Measurements from ENCODE around the gene MKRN1. TPM values are rescaled to one million over a fixed set of nuclear protein-coding genes. Genes with fewer than 3 reads are reported as not detected.

Gene MKRN1
- polyA plus RNA-seq, 1 experiment, result 71.6 TPM

GRCh38 chr7:140451716-140452115, 27.6 kb downstream of the MKRN1 start:
- Histone ChIP-seq H3K27me3 (ENCODE audit: control insufficient read depth, insufficient read depth, low read length) (no peaks in the 10 kb centered on the region), H3K27ac (ENCODE audit: low read depth, low read length) (no peak overlapping the region), H3K9me3 (ENCODE audit: control insufficient read depth, insufficient read depth, low read length) (no peaks in the 10 kb centered on the region), H3K4me3 (ENCODE audit: low read depth, low read length) (no peak overlapping the region)
- CTCF ChIA-PET, result no interaction called here
- no peak for DNase-seq (ENCODE audit: low read depth, low spot score)
- TF ChIP-seq, protein P1, sequence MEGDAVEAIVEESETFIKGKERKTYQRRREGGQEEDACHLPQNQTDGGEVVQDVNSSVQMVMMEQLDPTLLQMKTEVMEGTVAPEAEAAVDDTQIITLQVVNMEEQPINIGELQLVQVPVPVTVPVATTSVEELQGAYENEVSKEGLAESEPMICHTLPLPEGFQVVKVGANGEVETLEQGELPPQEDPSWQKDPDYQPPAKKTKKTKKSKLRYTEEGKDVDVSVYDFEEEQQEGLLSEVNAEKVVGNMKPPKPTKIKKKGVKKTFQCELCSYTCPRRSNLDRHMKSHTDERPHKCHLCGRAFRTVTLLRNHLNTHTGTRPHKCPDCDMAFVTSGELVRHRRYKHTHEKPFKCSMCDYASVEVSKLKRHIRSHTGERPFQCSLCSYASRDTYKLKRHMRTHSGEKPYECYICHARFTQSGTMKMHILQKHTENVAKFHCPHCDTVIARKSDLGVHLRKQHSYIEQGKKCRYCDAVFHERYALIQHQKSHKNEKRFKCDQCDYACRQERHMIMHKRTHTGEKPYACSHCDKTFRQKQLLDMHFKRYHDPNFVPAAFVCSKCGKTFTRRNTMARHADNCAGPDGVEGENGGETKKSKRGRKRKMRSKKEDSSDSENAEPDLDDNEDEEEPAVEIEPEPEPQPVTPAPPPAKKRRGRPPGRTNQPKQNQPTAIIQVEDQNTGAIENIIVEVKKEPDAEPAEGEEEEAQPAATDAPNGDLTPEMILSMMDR (IDR thresholded peaks at IDR 0.05; ENCODE audit: low read depth, low read length), result no peak
- POLR2A ChIA-PET, result no interaction called here

DNA sequence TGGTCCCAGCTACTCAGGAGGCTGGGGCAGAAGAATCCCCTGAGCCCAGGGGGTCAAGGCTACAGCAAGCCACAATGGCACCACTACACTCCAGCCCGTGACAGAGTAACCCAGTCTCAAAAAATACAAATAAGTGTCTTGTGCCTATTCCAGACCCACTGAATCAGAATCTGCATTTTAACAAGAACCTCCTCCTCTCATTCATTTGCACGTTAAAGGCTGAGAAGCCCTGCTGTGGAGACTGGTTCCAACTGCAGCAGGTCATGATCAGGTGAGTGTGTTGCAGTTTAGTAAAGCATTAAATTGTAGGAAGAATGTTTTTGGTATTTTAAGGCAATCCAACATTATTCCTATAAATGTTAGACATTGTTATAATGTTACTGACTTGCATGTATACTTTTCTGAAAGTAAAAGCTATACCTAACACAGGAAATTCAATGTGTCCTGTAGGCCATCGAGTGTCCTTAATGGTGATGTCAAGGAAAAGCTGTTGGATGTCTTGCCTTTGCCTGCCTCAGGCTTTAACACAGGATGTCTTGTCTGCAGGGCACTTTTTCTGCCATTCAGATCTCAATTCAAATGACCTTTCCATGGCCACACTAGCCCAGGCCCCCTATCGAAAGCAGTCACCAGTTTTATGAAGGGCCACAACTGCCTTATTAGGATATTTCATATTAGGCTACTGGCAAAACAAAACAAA, 30.4 kb downstream of the MKRN1 start:
- ChIA-PET CTCF (no interaction called here), POLR2A (no interaction called here)
- DNase-seq (ENCODE audit: low read depth, low spot score), result no peak
- Histone ChIP-seq H3K27me3 (ENCODE audit: control insufficient read depth, insufficient read depth, low read length) (no peaks in the 10 kb centered on the region), H3K9me3 (ENCODE audit: control insufficient read depth, insufficient read depth, low read length) (no peaks in the 10 kb centered on the region), H3K4me3 (ENCODE audit: low read depth, low read length) (no peak overlapping the region), H3K27ac (ENCODE audit: low read depth, low read length) (no peak overlapping the region)
- TF ChIP-seq, protein P1 (IDR thresholded peaks at IDR 0.05; ENCODE audit: low read depth, low read length), result no peak

GRCh38 chr7:140447841-140448240, 31.5 kb downstream of the MKRN1 start:
- Histone ChIP-seq H3K4me3 (ENCODE audit: low read depth, low read length) (no peak overlapping the region), H3K27me3 (ENCODE audit: control insufficient read depth, insufficient read depth, low read length) (no peaks in the 10 kb centered on the region), H3K27ac (ENCODE audit: low read depth, low read length) (no peak overlapping the region), H3K9me3 (ENCODE audit: control insufficient read depth, insufficient read depth, low read length) (no peaks in the 10 kb centered on the region)
- ChIA-PET CTCF (no interaction called here), POLR2A (interaction anchor here (0.5 kb wide), 1 partner anchor 570 kb away, joined by 7 read pairs; no protein-coding TSS in a partner anchor)
- DNase-seq (ENCODE audit: low read depth, low spot score), result no peak
- TF ChIP-seq, protein P1 (IDR thresholded peaks at IDR 0.05; ENCODE audit: low read depth, low read length), result no peak

- POLR2A ChIA-PET, result interaction anchor here (0.5 to 0.6 kb wide), 2 partner anchors 146 to 960 kb away, joined by 3 to 5 read pairs; no protein-coding TSS in a partner anchor
- TF ChIP-seq, protein P1 (IDR thresholded peaks at IDR 0.05; ENCODE audit: low read depth, low read length), result no peak
- no peak for DNase-seq (ENCODE audit: low read depth, low spot score)
- Histone ChIP-seq H3K27me3 (ENCODE audit: control insufficient read depth, insufficient read depth, low read length) (no peaks in the 10 kb centered on the region), H3K9me3 (ENCODE audit: control insufficient read depth, insufficient read depth, low read length) (no peaks in the 10 kb centered on the region), H3K4me3 (ENCODE audit: low read depth, low read length) (no peak overlapping the region), H3K27ac (ENCODE audit: low read depth, low read length) (no peak overlapping the region)
- CTCF ChIA-PET, result no interaction called here
Measured at GRCh38 chr7:140446467-140446866, 32.8 kb downstream of the MKRN1 start.

DNA sequence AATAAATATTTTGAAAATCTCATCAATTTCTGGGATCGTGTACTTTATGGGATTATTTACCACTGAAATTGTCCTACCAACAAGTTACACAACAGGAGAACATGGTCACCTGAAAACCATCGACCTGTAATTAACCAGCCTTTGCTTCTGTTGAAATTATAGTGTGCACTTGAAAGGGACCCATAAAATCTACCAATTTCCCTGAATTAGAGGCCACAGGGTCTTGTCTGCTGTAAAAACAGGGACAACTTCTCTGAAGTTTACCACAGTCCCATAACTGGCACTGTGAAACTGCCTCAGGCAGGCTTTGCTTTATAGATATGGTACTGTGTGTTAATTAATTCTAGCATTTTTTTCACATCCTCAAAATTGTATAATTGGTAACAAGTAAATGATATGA, 37.8 kb downstream of the MKRN1 start:
- DNase-seq (ENCODE audit: low read depth, low spot score), result no peak
- Histone ChIP-seq H3K27me3 (ENCODE audit: control insufficient read depth, insufficient read depth, low read length) (no peaks in the 10 kb centered on the region), H3K4me3 (ENCODE audit: low read depth, low read length) (no peak overlapping the region), H3K27ac (ENCODE audit: low read depth, low read length) (no peak overlapping the region), H3K9me3 (ENCODE audit: control insufficient read depth, insufficient read depth, low read length) (no peaks in the 10 kb centered on the region)
- ChIA-PET CTCF (no interaction called here), POLR2A (no interaction called here)
- TF ChIP-seq, protein P1 (IDR thresholded peaks at IDR 0.05; ENCODE audit: low read depth, low read length), result no peak

Measured in AG04450 (cell line).